Amniotic stem cell (primary cell): ENCODE results near the gene DLST.

ENCODE experiments used
- DNase-seq: peaks from one replicate; lab custom pipeline; 2025; lab: John Stamatoyannopoulos, UW

DLST gene

GRCh38 chr14:74860899-74861733 is 20.6 kb upstream of the DLST start:
- peak; percentile 69 for DNase-seq

- DNase-seq: no peak
These were observed 20.0 kb upstream of the DLST start for GRCh38 chr14:74861734-74862090.

- no peak for DNase-seq
These were observed 18.4 kb upstream of the DLST start for GRCh38 chr14:74863274-74863673.

- DNase-seq: no peak
These were observed 17.5 kb upstream of the DLST start for GRCh38 chr14:74864198-74864597.

- DNase-seq: no peak
These were observed 16.6 kb upstream of the DLST start for GRCh38 chr14:74865156-74865555.

GRCh38 chr14:74866708-74867389 is 14.9 kb upstream of the DLST start:
- DNase-seq: no peak

- no peak for DNase-seq
These were observed 14.0 kb upstream of the DLST start for GRCh38 chr14:74867673-74868072.

GRCh38 chr14:74868739-74869138 is 13.0 kb upstream of the DLST start:
- no peak for DNase-seq

- no peak for DNase-seq
These were observed 9.9 kb upstream of the DLST start for GRCh38 chr14:74871819-74872218.

GRCh38 chr14:74875204-74875603 is 6.5 kb upstream of the DLST start:
- DNase-seq: no peak

- DNase-seq: no peak
These were observed 5.5 kb upstream of the DLST start, which contains the start of gene PROX2 for GRCh38 chr14:74875941-74876913. TSS of gene PROX2 (minus strand) at chr14:74876145. CDS start at chr14:74863834, 12,311 bp downstream.

GRCh38 chr14:74879427-74880182 is 2.1 kb upstream of the DLST start:
- DNase-seq: no peak

- DNase-seq: peak; percentile 34
These were observed 596 bp downstream of the DLST start for GRCh38 chr14:74882103-74882920.

- peak; percentile 82 for DNase-seq
These were observed 4.3 kb downstream of the DLST start for GRCh38 chr14:74886001-74886400.

- DNase-seq: no peak
These were observed 6.7 kb downstream of the DLST start for GRCh38 chr14:74888164-74889158.

GRCh38 chr14:74890262-74890661 is 8.5 kb downstream of the DLST start:
- no peak for DNase-seq

GRCh38 chr14:74891870-74892269 is 10.2 kb downstream of the DLST start:
- no peak for DNase-seq

- DNase-seq: no peak
These were observed 11.0 kb downstream of the DLST start for GRCh38 chr14:74892745-74893144.

- no peak for DNase-seq
These were observed 11.9 kb downstream of the DLST start for GRCh38 chr14:74893614-74894091.
